Measurements from ENCODE around the gene KLHL3.

DNA sequence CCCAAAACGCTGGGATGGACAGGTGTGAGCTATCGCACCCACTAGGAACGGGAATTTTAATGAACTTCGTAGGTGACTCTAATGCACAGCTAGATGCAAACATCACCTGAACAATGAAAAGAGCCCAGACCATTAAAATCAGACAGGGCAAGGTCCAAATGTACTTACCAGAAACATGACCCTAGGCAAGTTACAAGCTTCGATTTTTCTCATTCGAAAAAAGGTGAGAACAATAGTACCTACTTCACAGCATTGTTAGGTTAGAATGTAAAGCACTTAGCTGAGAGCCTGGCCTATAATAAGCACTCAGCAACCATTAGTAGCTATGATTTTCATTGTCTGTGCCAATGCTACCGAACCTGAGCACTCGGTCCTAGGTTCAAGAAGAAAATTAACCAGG lies 5.8 kb upstream of the KLHL3 start:
- TF ChIP-seq, protein P1, sequence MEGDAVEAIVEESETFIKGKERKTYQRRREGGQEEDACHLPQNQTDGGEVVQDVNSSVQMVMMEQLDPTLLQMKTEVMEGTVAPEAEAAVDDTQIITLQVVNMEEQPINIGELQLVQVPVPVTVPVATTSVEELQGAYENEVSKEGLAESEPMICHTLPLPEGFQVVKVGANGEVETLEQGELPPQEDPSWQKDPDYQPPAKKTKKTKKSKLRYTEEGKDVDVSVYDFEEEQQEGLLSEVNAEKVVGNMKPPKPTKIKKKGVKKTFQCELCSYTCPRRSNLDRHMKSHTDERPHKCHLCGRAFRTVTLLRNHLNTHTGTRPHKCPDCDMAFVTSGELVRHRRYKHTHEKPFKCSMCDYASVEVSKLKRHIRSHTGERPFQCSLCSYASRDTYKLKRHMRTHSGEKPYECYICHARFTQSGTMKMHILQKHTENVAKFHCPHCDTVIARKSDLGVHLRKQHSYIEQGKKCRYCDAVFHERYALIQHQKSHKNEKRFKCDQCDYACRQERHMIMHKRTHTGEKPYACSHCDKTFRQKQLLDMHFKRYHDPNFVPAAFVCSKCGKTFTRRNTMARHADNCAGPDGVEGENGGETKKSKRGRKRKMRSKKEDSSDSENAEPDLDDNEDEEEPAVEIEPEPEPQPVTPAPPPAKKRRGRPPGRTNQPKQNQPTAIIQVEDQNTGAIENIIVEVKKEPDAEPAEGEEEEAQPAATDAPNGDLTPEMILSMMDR (IDR thresholded peaks at IDR 0.05): no peak
- TF ChIP-seq YY1 (IDR thresholded peaks at IDR 0.05; ENCODE audit: low read depth) (no peak), JUND (IDR thresholded peaks at IDR 0.05) (no peak), MXI1 (IDR thresholded peaks at IDR 0.05; ENCODE audit: low read depth, low read length) (no peak), FOXJ3 (CRISPR knock-in tag; IDR thresholded peaks at IDR 0.05) (no peak), FOXM1 (IDR thresholded peaks at IDR 0.05; ENCODE audit: low read depth) (no peak), EP300 (IDR thresholded peaks at IDR 0.05; ENCODE audit: borderline replicate concordance in 1 of 2, low read depth in 1 of 2, low read length in 1 of 2) (no peak), TEAD4 (IDR thresholded peaks at IDR 0.05; ENCODE audit: borderline replicate concordance, insufficient read depth) (no peak)
- TF ChIP-seq, protein P2, sequence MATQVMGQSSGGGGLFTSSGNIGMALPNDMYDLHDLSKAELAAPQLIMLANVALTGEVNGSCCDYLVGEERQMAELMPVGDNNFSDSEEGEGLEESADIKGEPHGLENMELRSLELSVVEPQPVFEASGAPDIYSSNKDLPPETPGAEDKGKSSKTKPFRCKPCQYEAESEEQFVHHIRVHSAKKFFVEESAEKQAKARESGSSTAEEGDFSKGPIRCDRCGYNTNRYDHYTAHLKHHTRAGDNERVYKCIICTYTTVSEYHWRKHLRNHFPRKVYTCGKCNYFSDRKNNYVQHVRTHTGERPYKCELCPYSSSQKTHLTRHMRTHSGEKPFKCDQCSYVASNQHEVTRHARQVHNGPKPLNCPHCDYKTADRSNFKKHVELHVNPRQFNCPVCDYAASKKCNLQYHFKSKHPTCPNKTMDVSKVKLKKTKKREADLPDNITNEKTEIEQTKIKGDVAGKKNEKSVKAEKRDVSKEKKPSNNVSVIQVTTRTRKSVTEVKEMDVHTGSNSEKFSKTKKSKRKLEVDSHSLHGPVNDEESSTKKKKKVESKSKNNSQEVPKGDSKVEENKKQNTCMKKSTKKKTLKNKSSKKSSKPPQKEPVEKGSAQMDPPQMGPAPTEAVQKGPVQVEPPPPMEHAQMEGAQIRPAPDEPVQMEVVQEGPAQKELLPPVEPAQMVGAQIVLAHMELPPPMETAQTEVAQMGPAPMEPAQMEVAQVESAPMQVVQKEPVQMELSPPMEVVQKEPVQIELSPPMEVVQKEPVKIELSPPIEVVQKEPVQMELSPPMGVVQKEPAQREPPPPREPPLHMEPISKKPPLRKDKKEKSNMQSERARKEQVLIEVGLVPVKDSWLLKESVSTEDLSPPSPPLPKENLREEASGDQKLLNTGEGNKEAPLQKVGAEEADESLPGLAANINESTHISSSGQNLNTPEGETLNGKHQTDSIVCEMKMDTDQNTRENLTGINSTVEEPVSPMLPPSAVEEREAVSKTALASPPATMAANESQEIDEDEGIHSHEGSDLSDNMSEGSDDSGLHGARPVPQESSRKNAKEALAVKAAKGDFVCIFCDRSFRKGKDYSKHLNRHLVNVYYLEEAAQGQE (IDR thresholded peaks at IDR 0.05; ENCODE audit: low read depth, low read length): no peak
- TF ChIP-seq, protein P3, sequence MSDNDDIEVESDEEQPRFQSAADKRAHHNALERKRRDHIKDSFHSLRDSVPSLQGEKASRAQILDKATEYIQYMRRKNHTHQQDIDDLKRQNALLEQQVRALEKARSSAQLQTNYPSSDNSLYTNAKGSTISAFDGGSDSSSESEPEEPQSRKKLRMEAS (IDR thresholded peaks at IDR 0.05; ENCODE audit: low read depth): no peak
